H1 (cell line): ENCODE results near the gene CD44. TPM values are rescaled to one million over a fixed set of nuclear protein-coding genes. Genes with fewer than 3 reads are reported as not detected.

Source experiments
- CTCF ChIA-PET: fragments of 300-600 bp; sonication (Branson Sonifier 250); formaldehyde crosslinking; loops from one replicate; lab custom pipeline; 2021; ENCODE audit not compliant: partially characterized antibody; lab: Charles Lee
- POLR2A ChIA-PET: fragments of 300-600 bp; sonication (Branson Sonifier 250); formaldehyde crosslinking; loops from one replicate; lab custom pipeline; 2021; ENCODE audit warnings: inconsistent platforms; ENCODE audit not compliant: partially characterized antibody; lab: Charles Lee
- DNase-seq, 2 experiments: peaks; one replicate each; pipeline versions ENCODE4 v3.0.0 to v3.0.0-alpha.2; 2010 to 2022; ENCODE audit warnings: low spot score in 2 of 2, low read depth in 1 of 2, mixed read lengths in 1 of 2
- FAIRE-seq: peaks from 2 replicates; lab custom pipeline; 2011; peaks lifted over from hg19 to GRCh38; lab: Jason Lieb, UNC
- H2AFZ ChIP-seq: 2 replicates; pipeline ENCODE4 v1.8.1; 2012; ENCODE audit warnings: low read length, inconsistent platforms
- H2AK5ac ChIP-seq: 2 replicates; pipeline ENCODE4 v1.6.1; 2013; ENCODE audit warnings: low read depth, low read length
- H2BK120ac ChIP-seq: replicated peaks from 2 replicates; pipeline ENCODE3; 2013; ENCODE audit warnings: low read depth, low read length, inconsistent platforms
- H2BK12ac ChIP-seq: 2 replicates; pipeline ENCODE4 v1.6.1; 2013; ENCODE audit warnings: low read depth, low read length
- H2BK15ac ChIP-seq: 2 replicates; pipeline ENCODE4 v1.6.1; 2013; ENCODE audit warnings: low read length
- H2BK20ac ChIP-seq: 2 replicates; pipeline ENCODE4 v1.6.1; 2013; ENCODE audit warnings: low read length
- H2BK5ac ChIP-seq: 2 replicates; pipeline ENCODE4 v1.6.1; 2013; ENCODE audit warnings: low read depth, low read length
- H3K14ac ChIP-seq: 2 replicates; pipeline ENCODE4 v1.6.1; 2013; ENCODE audit warnings: inconsistent platforms; ENCODE audit not compliant: insufficient read length
- H3K18ac ChIP-seq: 2 replicates; pipeline ENCODE4 v1.6.1; 2013; ENCODE audit warnings: low read length; ENCODE audit errors: extremely low read depth
- H3K23ac ChIP-seq: 2 replicates; pipeline ENCODE4 v1.6.1; 2013; ENCODE audit warnings: inconsistent platforms; ENCODE audit not compliant: insufficient read length
- H3K23me2 ChIP-seq: 2 replicates; pipeline ENCODE4 v1.6.1; 2013; ENCODE audit warnings: low read depth, low read length
- H3K27ac ChIP-seq: 2 replicates; pipeline ENCODE4 v1.6.1; 2011; ENCODE audit warnings: low read depth, low read length, inconsistent platforms
- H3K27me3 ChIP-seq, 4 experiments: replicated peaks in 1 of 4; 1 replicate in 1 of 4; 2 replicates in 3 of 4; pipeline versions ENCODE4 v1.6.1 to v1.8.1; 2011 to 2013; ENCODE audit warnings: low read length in 3 of 4, mild to moderate bottlenecking in 3 of 4, inconsistent platforms in 2 of 4, mixed read lengths in 2 of 4, moderate library complexity in 1 of 4; ENCODE audit not compliant: control insufficient read depth in 3 of 4, insufficient read depth in 3 of 4; ENCODE audit errors: extremely low read depth in 1 of 4
- H3K36me3 ChIP-seq, 4 experiments: 2 replicates each; pipeline versions ENCODE4 v1.6.1 to v1.8.1; 2011 to 2013; ENCODE audit warnings: mild to moderate bottlenecking in 4 of 4, low read length in 3 of 4, moderate library complexity in 2 of 4, control low read depth in 1 of 4, inconsistent platforms in 1 of 4; ENCODE audit not compliant: insufficient read depth in 4 of 4, control insufficient read depth in 2 of 4
- H3K4ac ChIP-seq: replicated peaks from 2 replicates; pipeline ENCODE3; 2013; ENCODE audit warnings: low read length, low read depth, mixed read lengths, inconsistent platforms; ENCODE audit not compliant: insufficient read length
- H3K4me1 ChIP-seq, 4 experiments: replicated peaks in 1 of 4; 1 replicate in 1 of 4; 2 replicates in 3 of 4; pipeline versions ENCODE4 v1.6.1 to v1.8.1; 2011 to 2013; ENCODE audit warnings: low read length in 3 of 4, inconsistent platforms in 2 of 4, mixed read lengths in 1 of 4; ENCODE audit not compliant: insufficient read depth in 4 of 4, control insufficient read depth in 3 of 4
- H3K4me2 ChIP-seq, 2 experiments: 2 replicates each; pipeline versions ENCODE4 v1.6.1 to v1.8.1; 2011 to 2013; ENCODE audit warnings: low read depth in 2 of 2, low read length in 2 of 2, control low read depth in 1 of 2, inconsistent platforms in 1 of 2, mild to moderate bottlenecking in 1 of 2; ENCODE audit not compliant: insufficient read depth in 1 of 2
- H3K4me3 ChIP-seq, 4 experiments: fragments of 200-600, 300-600 bp in 1 of 4; sonication (generic), shearing (Covaris generic), sonication (Bioruptor Twin) in 1 of 4; 2 replicates each; pipeline versions ENCODE4 v1.5.1 to v1.8.1; 2011 to 2016; ENCODE audit warnings: low read length in 4 of 4, low read depth in 3 of 4, control low read depth in 2 of 4, inconsistent platforms in 2 of 4, mild to moderate bottlenecking in 2 of 4, mixed read lengths in 1 of 4, moderate library complexity in 1 of 4; ENCODE audit not compliant: insufficient read depth in 2 of 4; ENCODE audit errors: extremely low read depth in 1 of 4
- H3K56ac ChIP-seq: replicated peaks from 2 replicates; pipeline ENCODE3; 2013; ENCODE audit warnings: low read depth, mild to moderate bottlenecking, mixed read lengths, low read length, inconsistent platforms; ENCODE audit not compliant: insufficient read length
- H3K79me1 ChIP-seq: 2 replicates; pipeline ENCODE4 v1.6.1; 2013; ENCODE audit warnings: low read depth, low read length, control low read depth
- H3K79me2 ChIP-seq, 2 experiments: 2 replicates each; pipeline versions ENCODE4 v1.6.1 to v1.8.1; 2012 to 2013; ENCODE audit warnings: low read length in 2 of 2, mild to moderate bottlenecking in 2 of 2, inconsistent platforms in 1 of 2; ENCODE audit not compliant: insufficient read depth in 2 of 2, control insufficient read depth in 1 of 2
- H3K9ac ChIP-seq, 4 experiments: replicated peaks in 1 of 4; 1 replicate in 1 of 4; 2 replicates in 3 of 4; pipeline versions ENCODE4 v1.6.1 to v1.8.1; 2011 to 2013; ENCODE audit warnings: low read depth in 3 of 4, low read length in 3 of 4, control low read depth in 2 of 4, mild to moderate bottlenecking in 2 of 4, moderate library complexity in 2 of 4, inconsistent platforms in 1 of 4; ENCODE audit errors: extremely low read depth in 1 of 4
- H3K9me3 ChIP-seq, 2 experiments: 2 replicates each; pipeline versions ENCODE4 v1.6.1 to v1.8.1; 2012 to 2013; ENCODE audit warnings: mild to moderate bottlenecking in 2 of 2, moderate library complexity in 2 of 2, control low read depth in 1 of 2, inconsistent platforms in 1 of 2, low read depth in 1 of 2, low read length in 1 of 2, mixed read lengths in 1 of 2; ENCODE audit not compliant: insufficient read depth in 2 of 2
- H4K20me1 ChIP-seq, 2 experiments: replicated peaks in 1 of 2; 2 replicates each; pipeline versions ENCODE3 to v1.8.1; 2011 to 2013; ENCODE audit warnings: inconsistent platforms in 2 of 2, low read length in 2 of 2, mild to moderate bottlenecking in 1 of 2; ENCODE audit not compliant: insufficient read depth in 2 of 2, control insufficient read depth in 1 of 2
- H4K5ac ChIP-seq: 2 replicates; pipeline ENCODE4 v1.6.1; 2013; ENCODE audit warnings: low read length, low read depth, mixed read lengths, inconsistent platforms; ENCODE audit not compliant: insufficient read length
- H4K8ac ChIP-seq: 2 replicates; pipeline ENCODE4 v1.8.0; 2013; ENCODE audit warnings: mild to moderate bottlenecking, moderate library complexity, low read length, inconsistent platforms; ENCODE audit not compliant: insufficient read depth; ENCODE audit errors: extremely low read depth
- H4K91ac ChIP-seq: replicated peaks from 2 replicates; pipeline ENCODE3; 2013; ENCODE audit warnings: low read length, mixed read lengths, inconsistent platforms; ENCODE audit not compliant: insufficient read length
- CBX5 ChIP-seq: fragments of 300-800, 300-1000 bp; sonication (generic); IDR thresholded peaks from 2 replicates; pipeline ENCODE4 v1.7.1; 2016; ENCODE audit warnings: antibody characterized with exemption, low read length, low read depth
- E2F6 ChIP-seq: IDR thresholded peaks from 2 replicates; pipeline ENCODE4 v1.6.1; 2012; ENCODE audit warnings: inconsistent platforms
- HDAC6 ChIP-seq: IDR thresholded peaks from one replicate; pipeline ENCODE4 v1.7.1; 2012; ENCODE audit warnings: low read depth, mild to moderate bottlenecking, inconsistent platforms, low read length, moderate library complexity
- KDM5A ChIP-seq: fragments of 200-600 bp; IDR thresholded peaks from 2 replicates; pipeline ENCODE4 v1.7.1; 2012; ENCODE audit warnings: mild to moderate bottlenecking, low read length, inconsistent platforms, mixed read lengths
- NRF1 ChIP-seq: IDR thresholded peaks from 2 replicates; pipeline ENCODE4 v1.6.1; 2011; ENCODE audit warnings: mild to moderate bottlenecking, low read depth, low read length, improper control_type of control experiment
- POLR2A ChIP-seq, 2 experiments: IDR thresholded peaks; 1 replicate in 1 of 2; 2 replicates in 1 of 2; pipeline ENCODE4 v1.6.1; 2011; ENCODE audit warnings: low read depth in 2 of 2, low read length in 2 of 2, mild to moderate bottlenecking in 2 of 2; ENCODE audit errors: control extremely low read depth in 1 of 2
- RFX5 ChIP-seq: IDR thresholded peaks from 2 replicates; pipeline ENCODE4 v1.6.1; 2011; ENCODE audit warnings: low read depth, low read length, improper control_type of control experiment, borderline replicate concordance
- SIN3A ChIP-seq, 2 experiments: IDR thresholded peaks in 1 of 2; conservative IDR thresholded peaks in 1 of 2; 2 replicates each; pipeline ENCODE4 v1.6.1; 2011 to 2012; ENCODE audit warnings: low read length in 2 of 2, improper control_type of control experiment in 1 of 2, low read depth in 1 of 2, mild to moderate bottlenecking in 1 of 2
- SIRT6 ChIP-seq: IDR thresholded peaks from one replicate; pipeline ENCODE4 v1.7.1; 2012; ENCODE audit warnings: low read length, inconsistent platforms
- SIX5 ChIP-seq: IDR thresholded peaks from 2 replicates; pipeline ENCODE4 v1.6.1; 2011; ENCODE audit warnings: mild to moderate bottlenecking, low read depth, low read length
- SP4 ChIP-seq: IDR thresholded peaks from 2 replicates; pipeline ENCODE4 v1.6.1; 2012; ENCODE audit warnings: low read length, inconsistent platforms
- TCF12 ChIP-seq: IDR thresholded peaks from 2 replicates; pipeline ENCODE4 v1.6.1; 2011; ENCODE audit warnings: low read depth, mild to moderate bottlenecking, low read length
- YY1 ChIP-seq: IDR thresholded peaks from 2 replicates; pipeline ENCODE4 v1.6.1; 2011; ENCODE audit warnings: low read depth, mild to moderate bottlenecking, low read length
- ZNF274 ChIP-seq: IDR thresholded peaks from 2 replicates; pipeline ENCODE4 v1.7.0; 2012; ENCODE audit warnings: low read length, borderline replicate concordance; ENCODE audit errors: extremely low read depth
- WGBS, 2 experiments: shearing (Covaris generic) in 1 of 2; methylation state at CpG; one replicate each; pipeline versions ENCODE4 v1.1.6 to v1.1.7; 2013 to 2015; ENCODE audit warnings: low lambda C conversion rate in 2 of 2, mixed read lengths in 2 of 2, inconsistent platforms in 1 of 2, low coverage in 1 of 2, missing lambda C conversion rate in 1 of 2; ENCODE audit not compliant: insufficient replicate concordance in 2 of 2, insufficient coverage in 1 of 2, insufficient read length in 1 of 2; ENCODE audit errors: extremely low coverage in 1 of 2, missing lambda C conversion rate in 1 of 2; 5-methylcytosine and 5-hydroxymethylcytosine counted together
- polyA plus RNA-seq, 7 experiments: library from polyadenylated mRNA; depleted of rRNA in 3 of 7; stranded (reverse) in 5 of 7; unstranded in 2 of 7; fragments of >200 nt in 5 of 7; fragments of 200-250 nt in 2 of 7; gene quantifications; 1 replicate in 5 of 7; 2 replicates in 1 of 7; 4 replicates in 1 of 7; pipeline versions ENCODE4 v1.2.1 to v1.2.3, GENCODE V29; 2011 to 2013; ENCODE audit warnings: missing spikeins in 2 of 7, mixed read lengths in 2 of 7
- total RNA-seq: library from RNA; stranded (reverse); fragmentation: NEBNext Ultra II Directional; extraction: Animal tissue kit (Norgen Biotek cat#: 25700); gene quantifications from 2 replicates; pipeline ENCODE4 v1.2.1, GENCODE V29; 2021

CD44 gene
- total and polyA plus RNA-seq, 2 of the 8 experiments (the other 6 are each of a cell fraction or from before 2014, with no cell fraction given), result 11.8 to 13.7 TPM

- no peak overlapping the region for H3K9ac ChIP-seq
- no peak overlapping the region for H4K5ac ChIP-seq
- H3K23ac ChIP-seq, result no peak overlapping the region
- no peak overlapping the region for H2AK5ac ChIP-seq
- ChIA-PET POLR2A (no interaction called here), CTCF (interaction anchor here (2.2 kb wide), 1 partner anchor 40 kb away, joined by 6 read pairs; no protein-coding TSS in a partner anchor)
- no peaks in the 10 kb centered on the region for H3K4me1 ChIP-seq
- TF ChIP-seq NRF1 (no peak), ZNF274 (no peak), SIRT6 (no peak), RFX5 (no peak), TCF12 (no peak), YY1 (no peak), E2F6 (no peak), KDM5A (no peak), SP4 (no peak), SIX5 (no peak), POLR2A (IDR thresholded peaks at IDR 0.05; ENCODE audit: control extremely low read depth in 1 of 2, low read depth in 2 of 2, low read length in 2 of 2) (no peak), HDAC6 (no peak), SIN3A (conservative IDR thresholded peaks at IDR 0.05 in 1 of 2, IDR thresholded peaks at IDR 0.05 in 1 of 2; ENCODE audit: low read depth in 1 of 2, low read length in 2 of 2) (no peak), CBX5 (no peak)
- FAIRE-seq, result no peak
- H3K27me3 ChIP-seq, result no peaks in the 10 kb centered on the region; a peak in 1 of 7 replicates
- H4K91ac ChIP-seq, result no peak overlapping the region
- no peak overlapping the region for H2BK12ac ChIP-seq
- no peak overlapping the region for H2BK15ac ChIP-seq
- no peaks in the 10 kb centered on the region for H3K79me1 ChIP-seq
- H3K14ac ChIP-seq, result no peak overlapping the region
- H2AFZ ChIP-seq, result no peak overlapping the region
- H3K36me3 ChIP-seq, result no peaks in the 10 kb centered on the region
- no peaks in the 10 kb centered on the region for H4K20me1 ChIP-seq
- H3K18ac ChIP-seq, result no peak overlapping the region
- H3K27ac ChIP-seq, result no peak overlapping the region
- no peak for DNase-seq
- H2BK5ac ChIP-seq, result no peak overlapping the region
- H3K79me2 ChIP-seq, result no peaks in the 10 kb centered on the region
- WGBS, 2 experiments, result 85% methylated on average over 3 of the region's 3 CpGs; no CpG with 5 or more reads in 1 of the 2 experiments
- no peak overlapping the region for H3K4me3 ChIP-seq
- H2BK20ac ChIP-seq, result no peak overlapping the region
- no peak overlapping the region for H3K56ac ChIP-seq
- no peak overlapping the region for H2BK120ac ChIP-seq
- H3K4ac ChIP-seq, result no peak overlapping the region
- H4K8ac ChIP-seq, result no peak overlapping the region
- no peaks in the 10 kb centered on the region for H3K23me2 ChIP-seq
- no peak overlapping the region for H3K4me2 ChIP-seq
- no peaks in the 10 kb centered on the region for H3K9me3 ChIP-seq
Measured at GRCh38 chr11:35265755-35266454, 126.9 kb downstream of the CD44 start.
